Stimulated activated CD8-positive, alpha-beta memory T cell treated with anti-CD3 and anti-CD28 coated beads, Interleukin-12 subunit alpha, Interleukin-12 subunit beta, amount 100 ng/mL, for 1 hour (primary cell): Measurements from ENCODE around the gene ADAM12.
"Not testable (repeated sequence)": the region's sequence is repeated elsewhere in the genome, so short reads cannot be mapped to it uniquely, and the experiment has no call there.

Source experiments
- DNase-seq: peaks from one replicate; pipeline ENCODE4 v3.0.0-alpha.2; 2020; ENCODE audit warnings: low read depth

The ADAM12 gene

DNA sequence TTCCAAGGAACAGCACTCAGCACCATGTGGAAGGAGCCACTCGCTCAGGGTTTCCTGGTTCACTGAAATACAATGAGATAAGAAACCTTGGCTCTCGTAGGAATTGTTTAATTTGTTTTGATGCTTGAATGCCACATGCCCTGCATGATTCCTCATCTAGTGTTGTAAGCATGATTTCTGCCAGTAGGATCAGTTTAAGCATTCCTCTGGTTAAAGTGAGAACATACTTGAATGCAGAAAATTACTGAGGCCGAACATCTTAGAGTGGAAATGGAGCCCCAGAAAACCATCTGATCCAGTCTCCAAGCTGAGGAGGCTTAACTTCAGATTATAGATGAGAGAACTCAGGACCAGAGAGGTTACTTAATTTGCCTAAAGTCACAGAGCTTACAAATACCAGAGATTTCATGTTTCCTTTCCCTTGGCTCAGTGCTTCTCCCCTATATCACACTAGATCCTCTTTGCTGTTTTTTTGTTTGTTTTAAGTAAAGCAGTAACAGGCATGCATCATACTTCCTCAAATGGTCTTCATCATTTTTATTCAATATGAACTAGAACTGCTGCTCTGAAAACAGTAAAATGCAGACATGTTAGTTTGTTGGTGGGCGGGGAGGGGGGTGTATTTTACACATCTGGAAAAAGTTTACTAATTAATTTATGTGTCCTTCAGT, 125.1 kb downstream of the ADAM12 start:
- DNase-seq, result no peak

DNA sequence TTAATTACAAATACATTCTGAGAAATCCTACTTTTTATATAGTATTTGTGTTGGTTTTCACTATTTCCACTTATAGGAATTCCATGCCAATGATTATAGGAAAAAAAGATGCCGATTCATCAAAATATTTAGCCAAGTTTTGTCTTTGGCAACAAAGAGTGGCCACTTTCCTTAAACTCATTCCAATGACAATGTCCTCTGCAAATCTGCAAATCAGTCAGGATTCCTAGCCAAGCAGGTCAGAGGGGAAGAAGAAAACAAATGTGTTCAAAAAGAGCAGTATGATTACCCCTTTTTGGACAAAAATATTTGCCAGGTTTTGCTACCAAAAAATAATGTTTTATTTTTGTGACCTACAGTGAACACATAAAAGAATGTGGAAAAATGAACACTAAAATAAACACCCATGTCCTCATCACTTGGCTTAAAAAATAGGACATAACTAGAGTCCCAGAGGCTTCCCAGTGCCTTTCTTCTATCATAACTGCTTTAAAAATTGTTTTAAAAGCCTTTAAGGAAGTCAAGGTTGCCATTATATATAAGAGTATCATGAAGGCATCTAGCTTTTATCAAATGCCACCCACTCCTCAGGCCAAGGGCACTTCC, 125.9 kb downstream of the ADAM12 start:
- DNase-seq, result no peak

- DNase-seq, result no peak
Measured at GRCh38 chr10:126259760-126260479, 128.4 kb downstream of the ADAM12 start.

GRCh38 chr10:126256864-126257263, 131.4 kb downstream of the ADAM12 start:
- DNase-seq, result no peak

GRCh38 chr10:126255313-126255712, 133.0 kb downstream of the ADAM12 start:
- DNase-seq, result no peak

DNA sequence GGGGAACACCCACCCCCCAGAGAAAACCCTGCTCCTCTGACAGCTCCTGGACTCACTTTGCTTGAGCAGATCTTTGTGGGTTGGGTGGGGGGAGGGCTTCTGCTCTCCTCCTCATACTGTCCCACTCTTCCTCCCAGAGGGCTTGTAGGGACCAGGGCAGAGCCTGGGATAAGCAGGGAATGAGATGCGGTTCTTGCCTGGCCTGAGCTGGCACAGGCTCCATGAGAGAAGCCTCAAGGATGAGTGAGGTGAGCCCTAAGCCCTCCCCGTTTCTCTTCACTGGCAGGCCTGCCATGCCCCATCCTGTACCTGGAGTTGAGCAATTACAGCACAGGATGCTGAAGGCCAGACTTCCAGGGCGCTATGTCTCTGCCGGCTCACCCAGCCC, 134.7 kb downstream of the ADAM12 start:
- DNase-seq, result no peak

GRCh38 chr10:126252884-126253610, 135.2 kb downstream of the ADAM12 start:
- DNase-seq, result no peak

GRCh38 chr10:126251778-126252407, 136.4 kb downstream of the ADAM12 start:
- no peak for DNase-seq

- no peak for DNase-seq
Measured at GRCh38 chr10:126250527-126251310, 137.6 kb downstream of the ADAM12 start.

DNA sequence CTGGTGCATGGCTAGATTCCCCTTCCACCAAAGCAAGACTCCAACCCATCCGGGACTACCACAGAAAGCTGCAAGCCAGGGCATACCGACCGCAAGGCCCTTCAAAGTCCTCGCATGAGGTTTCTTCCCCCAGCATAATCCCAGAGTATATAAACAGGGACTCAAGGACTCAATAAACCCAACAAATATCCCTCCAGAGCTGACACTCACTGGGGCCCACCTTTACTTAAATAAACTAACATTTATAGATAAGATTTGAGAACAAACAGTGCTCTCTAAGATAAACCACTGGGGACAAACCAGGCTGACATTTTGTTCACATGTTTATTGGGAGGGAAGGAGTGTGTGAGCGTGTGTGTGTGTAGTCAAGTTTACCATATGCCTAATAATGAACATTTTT, 138.2 kb downstream of the ADAM12 start:
- no peak for DNase-seq

- no peak for DNase-seq
Measured at GRCh38 chr10:126247446-126247975, 140.8 kb downstream of the ADAM12 start.

- DNase-seq, result not testable (repeated sequence)
Measured at GRCh38 chr10:126246396-126246795, 141.9 kb downstream of the ADAM12 start.

GRCh38 chr10:126245501-126245900, 142.8 kb downstream of the ADAM12 start:
- DNase-seq, result no peak

DNA sequence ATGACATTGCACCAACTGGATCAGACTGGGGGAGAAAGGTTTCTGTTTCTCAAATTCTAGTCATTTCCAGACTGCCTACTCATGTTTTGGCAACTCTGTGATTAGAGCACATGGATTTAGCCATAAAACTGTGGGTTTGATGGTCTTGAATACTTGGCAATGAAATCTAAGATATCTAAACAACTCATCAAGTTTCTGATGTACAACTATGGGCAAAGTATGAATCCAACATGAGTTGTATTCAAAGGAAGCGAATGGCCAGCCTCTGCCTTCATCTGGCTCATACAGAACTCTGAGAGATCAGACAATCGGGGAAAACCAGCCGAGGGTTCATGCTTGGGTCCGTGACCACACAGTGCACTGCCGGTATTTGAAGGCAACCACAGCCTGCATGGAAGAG, 144.3 kb downstream of the ADAM12 start:
- no peak for DNase-seq

DNA sequence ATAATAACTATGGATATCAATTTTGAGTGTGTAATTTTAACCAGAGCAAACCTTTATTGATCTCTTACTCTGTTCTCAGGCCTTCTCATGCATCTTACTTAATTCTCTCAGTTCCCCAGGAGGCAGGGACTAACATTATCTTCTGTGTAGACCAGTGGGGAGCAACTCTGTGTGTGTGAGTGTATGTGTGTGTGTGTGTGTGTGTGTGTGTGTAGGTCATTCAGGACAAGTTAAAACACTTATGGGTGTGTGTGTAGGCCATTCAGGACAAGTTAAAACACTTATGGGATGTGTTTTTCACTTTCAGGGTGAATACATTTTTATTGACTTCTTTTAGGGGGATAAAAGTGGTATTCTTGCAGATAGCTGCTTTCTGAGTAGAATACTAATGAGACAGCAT, 145.0 kb downstream of the ADAM12 start:
- DNase-seq, result no peak

- DNase-seq, result no peak
Measured at GRCh38 chr10:126242397-126243260, 145.6 kb downstream of the ADAM12 start.

- no peak for DNase-seq
Measured at GRCh38 chr10:126240483-126240882, 147.8 kb downstream of the ADAM12 start.

DNA sequence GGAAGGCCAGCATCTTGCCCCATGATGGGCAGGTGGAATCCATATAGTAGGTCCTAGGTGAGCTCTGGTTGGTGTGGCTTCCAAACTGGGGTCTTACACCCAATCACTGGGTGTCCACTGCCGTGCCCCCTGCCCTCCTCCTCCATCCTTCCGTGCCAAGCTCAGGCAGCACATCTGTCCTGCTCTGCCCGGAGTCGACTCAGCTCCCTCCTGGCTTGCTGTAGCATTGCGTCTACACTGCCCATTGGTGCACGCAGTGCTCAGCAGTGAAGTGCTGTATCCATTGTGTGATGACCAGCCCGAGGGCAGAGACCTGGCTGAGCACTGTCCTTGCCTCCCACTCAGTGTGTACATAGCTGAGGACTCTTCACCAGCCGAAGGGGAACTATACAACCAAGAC, 148.4 kb downstream of the ADAM12 start:
- no peak for DNase-seq

DNA sequence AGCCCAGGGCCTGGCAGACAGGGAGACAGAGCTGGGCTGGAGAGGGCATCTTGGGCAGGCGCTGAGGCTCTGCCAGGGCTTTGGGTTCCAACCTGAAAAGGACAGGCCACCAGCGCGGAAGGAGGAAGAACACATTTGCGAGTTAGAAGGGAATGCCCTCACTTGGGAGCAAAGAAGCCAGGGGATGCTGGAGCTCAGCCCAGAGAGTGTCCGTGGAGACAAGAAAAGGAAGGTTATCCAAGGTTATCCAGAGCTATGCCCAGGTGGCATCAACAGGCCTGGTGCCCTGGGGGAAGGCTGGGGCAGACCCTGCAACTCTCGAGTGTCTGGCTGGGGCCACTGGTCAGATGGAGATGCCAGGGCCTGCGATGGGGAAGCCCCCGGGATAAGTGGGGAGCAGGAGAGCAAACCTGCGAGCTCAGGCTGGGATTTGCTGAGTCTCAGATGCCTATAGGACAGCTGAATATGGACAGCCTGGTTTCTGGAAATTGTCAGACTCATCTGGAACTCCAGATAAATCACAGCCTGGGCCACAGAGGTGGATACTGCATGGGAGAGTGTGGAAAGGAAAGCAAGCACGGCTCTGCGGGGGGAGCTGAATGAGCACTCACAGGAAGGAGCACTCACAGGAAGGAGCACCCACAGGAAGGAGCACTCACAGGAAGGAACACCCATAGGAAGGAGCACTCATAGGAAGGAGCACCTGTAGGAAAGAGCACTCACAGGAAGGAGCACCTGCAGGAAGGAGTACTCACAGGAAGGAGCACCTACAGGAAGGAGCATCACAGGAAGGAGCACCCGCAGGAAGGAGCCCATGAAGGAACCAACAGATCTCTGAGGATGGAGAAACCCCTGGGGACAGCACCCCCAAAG, 152.1 kb downstream of the ADAM12 start:
- no peak for DNase-seq
